ENCODE data around the gene IFNA6. TPM values are rescaled to one million over a fixed set of nuclear protein-coding genes. Genes with fewer than 3 reads are reported as not detected.

IFNA6 gene
- total and polyA plus RNA-seq, 10 of the 15 experiments (the other 5 are each of a cell fraction or from before 2014, with no cell fraction given), result 0.04 TPM; not detected in 9

DNA sequence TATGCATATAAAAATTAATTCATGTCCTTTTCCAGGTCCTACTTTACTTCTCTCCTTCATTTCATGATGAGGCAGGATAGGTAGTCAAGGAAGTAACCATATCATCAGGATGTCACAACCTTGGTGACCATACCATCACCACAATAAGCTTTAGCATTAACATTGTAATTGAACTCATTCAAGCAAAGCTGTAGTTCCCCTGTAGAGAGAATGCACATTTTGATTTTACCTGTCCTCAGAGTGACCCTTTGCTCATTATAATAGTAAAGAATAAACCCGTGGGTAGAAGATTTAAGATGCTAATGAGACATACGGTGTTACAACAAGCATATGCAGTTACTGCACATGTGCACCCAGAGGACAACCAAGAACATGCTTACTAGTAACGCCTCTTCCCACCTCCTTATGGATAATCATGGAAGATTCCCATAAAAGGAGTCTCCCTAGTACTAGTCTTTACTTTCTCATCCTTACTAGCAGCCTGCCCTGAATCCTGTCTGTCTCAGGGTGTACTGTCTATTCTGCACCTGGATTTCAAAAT, 2.2 kb downstream of the IFNA6 start:
- Histone ChIP-seq H3K4me1 (ENCODE audit: control insufficient read depth, insufficient read depth, low read length) (peaks cover 2% of the 10 kb centered on the region; the same call in 1 of the 2 replicates), H3K36me3 (ENCODE audit: control insufficient read depth in 2 of 2, insufficient read depth in 2 of 2, low read length in 1 of 2) (no peaks in the 10 kb centered on the region), H2AFZ (ENCODE audit: control insufficient read depth, low read depth, low read length) (no peak overlapping the region), H3K9ac (ENCODE audit: control insufficient read depth, insufficient read depth, low read length) (no peak overlapping the region), H3K27ac (ENCODE audit: control insufficient read depth, insufficient read depth) (no peak overlapping the region), H4K20me1 (ENCODE audit: control insufficient read depth, insufficient read depth) (no peaks in the 10 kb centered on the region), H3K79me2 (ENCODE audit: control insufficient read depth, insufficient read depth, low read length) (no peaks in the 10 kb centered on the region), H3K4me2 (ENCODE audit: control insufficient read depth, insufficient read depth) (no peak overlapping the region), H3K9me3 (replicated peaks; ENCODE audit: control insufficient read depth, insufficient read depth, low read length) (peaks cover 1% of the 10 kb centered on the region; the same call in 2 of the 3 replicates), H3K27me3 (replicated peaks in 1 of 2; ENCODE audit: control insufficient read depth in 2 of 2, insufficient read depth in 2 of 2, low read length in 1 of 2) (no peaks in the 10 kb centered on the region), H3K4me3 (no peak overlapping the region)
- RAD21 ChIA-PET (ENCODE audit: unreplicated experiment), result interaction anchor here (0.9 to 1.2 kb wide), 3 partner anchors 8 to 47 kb away, joined by 3 to 4 read pairs (median 3); no protein-coding TSS in a partner anchor
- no peak for ATAC-seq
- TF ChIP-seq, protein P1, sequence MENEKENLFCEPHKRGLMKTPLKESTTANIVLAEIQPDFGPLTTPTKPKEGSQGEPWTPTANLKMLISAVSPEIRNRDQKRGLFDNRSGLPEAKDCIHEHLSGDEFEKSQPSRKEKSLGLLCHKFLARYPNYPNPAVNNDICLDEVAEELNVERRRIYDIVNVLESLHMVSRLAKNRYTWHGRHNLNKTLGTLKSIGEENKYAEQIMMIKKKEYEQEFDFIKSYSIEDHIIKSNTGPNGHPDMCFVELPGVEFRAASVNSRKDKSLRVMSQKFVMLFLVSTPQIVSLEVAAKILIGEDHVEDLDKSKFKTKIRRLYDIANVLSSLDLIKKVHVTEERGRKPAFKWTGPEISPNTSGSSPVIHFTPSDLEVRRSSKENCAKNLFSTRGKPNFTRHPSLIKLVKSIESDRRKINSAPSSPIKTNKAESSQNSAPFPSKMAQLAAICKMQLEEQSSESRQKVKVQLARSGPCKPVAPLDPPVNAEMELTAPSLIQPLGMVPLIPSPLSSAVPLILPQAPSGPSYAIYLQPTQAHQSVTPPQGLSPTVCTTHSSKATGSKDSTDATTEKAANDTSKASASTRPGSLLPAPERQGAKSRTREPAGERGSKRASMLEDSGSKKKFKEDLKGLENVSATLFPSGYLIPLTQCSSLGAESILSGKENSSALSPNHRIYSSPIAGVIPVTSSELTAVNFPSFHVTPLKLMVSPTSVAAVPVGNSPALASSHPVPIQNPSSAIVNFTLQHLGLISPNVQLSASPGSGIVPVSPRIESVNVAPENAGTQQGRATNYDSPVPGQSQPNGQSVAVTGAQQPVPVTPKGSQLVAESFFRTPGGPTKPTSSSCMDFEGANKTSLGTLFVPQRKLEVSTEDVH (IDR thresholded peaks at IDR 0.05; ENCODE audit: low read depth, partially characterized antibody), result no peak
- no peak for TF ChIP-seq FOS (IDR thresholded peaks at IDR 0.05; ENCODE audit: borderline replicate concordance, extremely low read depth, insufficient read length)
- TF ChIP-seq SMAD5 (IDR thresholded peaks at IDR 0.05; ENCODE audit: low read depth), result no peak
- no peak for TF ChIP-seq FOXK2 (IDR thresholded peaks at IDR 0.05)
- intact Hi-C loops (cut with micrococcal nuclease; ENCODE audit: unreplicated experiment) (loop anchor here (1.0 kb wide), 1 partner anchor 16 kb away; no protein-coding TSS in a partner anchor), in situ Hi-C loops (cut with MboI) (no loop called here)
- CTCF ChIA-PET, result interaction anchor here (0.8 kb wide), 1 partner anchor 22 kb away, joined by 3 read pairs; no protein-coding TSS in a partner anchor
- DNase-seq (ENCODE audit: low read depth, low spot score), result no peak
- 31% methylated on average over 3 of the region's 3 CpGs for whole genome bisulfite sequencing (ENCODE audit: insufficient coverage, insufficient replicate concordance, low lambda C conversion rate, missing lambda C conversion rate)
- FAIRE-seq, result no peak
- no TSS peak for BruUV-seq (replicated peaks)
- SMC1A ChIA-PET (ENCODE audit: uncharacterized antibody, unreplicated experiment), result interaction anchor here (1.0 to 2.1 kb wide), 5 partner anchors 8 to 30 kb away, joined by 3 to 7 read pairs (median 3); no protein-coding TSS in a partner anchor
- POLR2A ChIA-PET, result no interaction called here
